Keratinocyte (primary cell): ENCODE data around the gene PCDHA12. TPM values are rescaled to one million over a fixed set of nuclear protein-coding genes. Genes with fewer than 3 reads are reported as not detected.
A peak's percentile ranks its signal among the peaks of the same experiment; 100 is the strongest.

ENCODE experiments used
- DNase-seq: peaks from one replicate; pipeline ENCODE4 v3.0.0-alpha.2; 2011; ENCODE audit warnings: low read depth, missing footprints, low spot score
- FAIRE-seq: peaks from 2 replicates; lab custom pipeline; 2011; peaks lifted over from hg19 to GRCh38; lab: Jason Lieb, UNC
- H2AFZ ChIP-seq: 2 replicates; pipeline ENCODE4 v1.6.0; 2012; ENCODE audit warnings: low read length, control low read depth, inconsistent platforms; ENCODE audit not compliant: control insufficient read depth
- H3K27ac ChIP-seq: 2 replicates; pipeline ENCODE4 v1.5.1; 2011; ENCODE audit warnings: low read length; ENCODE audit not compliant: control insufficient read depth, insufficient read depth
- H3K27me3 ChIP-seq: 3 replicates; pipeline ENCODE4 v1.6.0; 2011; ENCODE audit warnings: low read length; ENCODE audit not compliant: control insufficient read depth, insufficient read depth; ENCODE audit errors: extremely low read depth
- H3K36me3 ChIP-seq, 2 experiments: 2 replicates in 1 of 2; 3 replicates in 1 of 2; pipeline ENCODE4 v1.5.1; 2011; ENCODE audit warnings: low read length in 2 of 2, mild to moderate bottlenecking in 1 of 2; ENCODE audit not compliant: control insufficient read depth in 2 of 2, insufficient read depth in 2 of 2; ENCODE audit errors: extremely low read depth in 1 of 2
- H3K4me1 ChIP-seq: 3 replicates; pipeline ENCODE4 v1.5.1; 2011; ENCODE audit warnings: low read length; ENCODE audit not compliant: control insufficient read depth, insufficient read depth; ENCODE audit errors: extremely low read depth
- H3K4me2 ChIP-seq: 3 replicates; pipeline ENCODE4 v1.6.0; 2011; ENCODE audit warnings: low read depth, low read length; ENCODE audit not compliant: control insufficient read depth, insufficient read depth; ENCODE audit errors: extremely low read depth
- H3K4me3 ChIP-seq, 3 experiments: fragments of 200-600 bp in 1 of 3; sonication (generic) in 1 of 3; 2 replicates in 2 of 3; 3 replicates in 1 of 3; pipeline ENCODE4 v1.5.1; 2011 to 2016; ENCODE audit warnings: low read length in 3 of 3, mild to moderate bottlenecking in 3 of 3, control low read depth in 2 of 3, inconsistent platforms in 1 of 3, low read depth in 1 of 3, mixed read lengths in 1 of 3, mixed run types in 1 of 3, moderate library complexity in 1 of 3; ENCODE audit not compliant: control insufficient read depth in 2 of 3, insufficient read depth in 2 of 3; ENCODE audit errors: extremely low read depth in 1 of 3
- H3K79me2 ChIP-seq: 2 replicates; pipeline ENCODE4 v1.6.0; 2012; ENCODE audit warnings: low read length; ENCODE audit not compliant: control insufficient read depth, insufficient read depth
- H3K9ac ChIP-seq: 3 replicates; pipeline ENCODE4 v1.6.0; 2011; ENCODE audit warnings: low read length; ENCODE audit not compliant: control insufficient read depth, insufficient read depth; ENCODE audit errors: extremely low read depth
- H3K9me1 ChIP-seq: 3 replicates; pipeline ENCODE4 v1.6.0; 2011; ENCODE audit warnings: low read length; ENCODE audit not compliant: control insufficient read depth, insufficient read depth; ENCODE audit errors: extremely low read depth
- H3K9me3 ChIP-seq: 2 replicates; pipeline ENCODE4 v1.5.1; 2012; ENCODE audit warnings: low read depth, low read length; ENCODE audit not compliant: control insufficient read depth
- H4K20me1 ChIP-seq: 3 replicates; pipeline ENCODE4 v1.6.0; 2011; ENCODE audit warnings: low read length; ENCODE audit not compliant: control insufficient read depth, insufficient read depth; ENCODE audit errors: extremely low read depth
- CTCF ChIP-seq, 3 experiments: IDR thresholded peaks in 1 of 3; conservative IDR thresholded peaks in 1 of 3; optimal IDR thresholded peaks in 1 of 3; 2 replicates in 2 of 3; 3 replicates in 1 of 3; pipeline versions ENCODE3 to v1.5.1; 2011; ENCODE audit warnings: low read length in 3 of 3, mild to moderate bottlenecking in 3 of 3, moderate library complexity in 2 of 3, control low read depth in 1 of 3, inconsistent platforms in 1 of 3; ENCODE audit not compliant: insufficient read depth in 2 of 3; ENCODE audit errors: extremely low read depth in 1 of 3
- EZH2 ChIP-seq: IDR thresholded peaks from one replicate; pipeline ENCODE4 v1.6.1; 2012; ENCODE audit warnings: inconsistent platforms, mild to moderate bottlenecking, low read length, moderate library complexity
- dilution Hi-C: fragments of 300-500 bp; cut with MboI; formaldehyde crosslinking; loops from one replicate; pipeline ENCODE4 v1.7.0; 2020; ENCODE audit warnings: low sequenced_read_pairs; ENCODE audit not compliant: extremely low pct_ligation_motif_present
- polyA plus RNA-seq, 5 experiments: library from polyadenylated mRNA; depleted of rRNA in 3 of 5; stranded (reverse) in 3 of 5; stranded (forward) in 1 of 5; unstranded in 1 of 5; fragments of >200 nt; gene quantifications; 1 replicate in 1 of 5; 2 replicates in 3 of 5; 3 replicates in 1 of 5; pipeline versions ENCODE4 v1.2.1 to v1.2.3, GENCODE V29; 2011 to 2012; ENCODE audit warnings: missing spikeins in 2 of 5, low read depth in 1 of 5, low replicate concordance in 1 of 5

Gene PCDHA12
- polyA plus RNA-seq, 1 donor (not counting 4 experiments of a cell fraction or from before 2014, with no cell fraction given) = 0.04 TPM

DNA sequence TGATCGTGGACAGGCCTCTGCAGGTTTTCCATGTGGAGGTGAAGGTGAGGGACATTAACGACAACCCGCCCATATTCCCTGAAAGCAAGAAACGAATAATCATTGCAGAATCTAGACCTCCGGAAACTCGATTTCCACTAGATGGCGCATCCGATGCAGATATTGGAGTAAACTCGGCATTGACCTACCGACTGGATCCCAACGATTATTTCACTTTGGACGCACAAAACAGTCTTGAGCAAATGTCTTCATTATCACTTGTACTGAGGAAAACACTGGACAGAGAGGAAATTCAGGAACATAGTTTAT lies 7.4 kb downstream of the PCDHA12 start:
- FAIRE-seq (no peak), DNase-seq (no peak)
- H2AFZ ChIP-seq = no peak overlapping the region
- no peaks in the 10 kb centered on the region for H3K9me1 ChIP-seq
- H3K27ac ChIP-seq = no peak overlapping the region
- no peak overlapping the region for H3K4me2 ChIP-seq
- no peaks in the 10 kb centered on the region for H3K36me3 ChIP-seq
- H3K9me3 ChIP-seq = peaks cover 13% of the 10 kb centered on the region
- H3K4me3 ChIP-seq = no peak overlapping the region
- H3K9ac ChIP-seq = no peak overlapping the region
- H4K20me1 ChIP-seq = no peaks in the 10 kb centered on the region
- dilution Hi-C loops = no loop called here
- TF ChIP-seq CTCF (optimal IDR thresholded peaks at IDR 0.05 in 1 of 3, IDR thresholded peaks at IDR 0.05 in 1 of 3, conservative IDR thresholded peaks at IDR 0.05 in 1 of 3; ENCODE audit: extremely low read depth in 1 of 3, insufficient read depth in 2 of 3, low read length in 3 of 3) = peak in 1 of 3 experiments; percentile 18
- no peak for TF ChIP-seq EZH2
- H3K79me2 ChIP-seq = no peaks in the 10 kb centered on the region
- H3K27me3 ChIP-seq = no peaks in the 10 kb centered on the region
- no peaks in the 10 kb centered on the region for H3K4me1 ChIP-seq

DNA sequence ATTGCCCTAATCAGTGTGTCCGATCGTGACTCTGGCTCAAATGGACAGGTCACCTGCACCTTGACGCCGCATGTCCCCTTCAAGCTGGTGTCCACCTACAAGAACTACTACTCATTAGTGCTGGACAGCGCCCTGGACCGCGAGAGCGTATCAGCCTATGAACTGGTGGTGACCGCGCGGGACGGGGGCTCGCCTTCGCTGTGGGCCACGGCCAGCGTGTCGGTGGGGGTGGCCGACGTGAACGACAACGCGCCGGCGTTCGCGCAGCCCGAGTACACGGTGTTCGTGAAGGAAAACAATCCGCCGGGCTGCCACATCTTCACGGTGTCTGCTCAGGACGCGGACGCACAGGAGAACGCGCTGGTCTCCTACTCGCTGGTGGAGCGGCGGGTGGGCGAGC lies 8.3 kb downstream of the PCDHA12 start:
- Histone ChIP-seq H3K79me2 (no peaks in the 10 kb centered on the region), H2AFZ (no peak overlapping the region), H3K36me3 (no peaks in the 10 kb centered on the region), H3K27ac (no peak overlapping the region), H3K27me3 (no peaks in the 10 kb centered on the region), H3K4me1 (no peaks in the 10 kb centered on the region), H3K9ac (no peak overlapping the region), H4K20me1 (no peaks in the 10 kb centered on the region), H3K4me3 (no peak overlapping the region), H3K9me1 (no peaks in the 10 kb centered on the region), H3K9me3 (peaks cover 13% of the 10 kb centered on the region), H3K4me2 (no peak overlapping the region)
- dilution Hi-C loops = no loop called here
- FAIRE-seq = no peak
- DNase-seq = no peak
- no peak for TF ChIP-seq EZH2
- TF ChIP-seq CTCF (optimal IDR thresholded peaks at IDR 0.05 in 1 of 3, IDR thresholded peaks at IDR 0.05 in 1 of 3, conservative IDR thresholded peaks at IDR 0.05 in 1 of 3; ENCODE audit: extremely low read depth in 1 of 3, insufficient read depth in 2 of 3, low read length in 3 of 3) = no peak
